ENCODE data around the gene KRT32.

KRT32 gene

GRCh38 chr17:41476866-41477815 lies 10.0 kb upstream of the KRT32 start:
- peaks cover 17% of the 10 kb centered on the region for H3K27me3 Mint-ChIP-seq (ENCODE audit: low read depth, poor library complexity)
- peaks cover 12% of the 10 kb centered on the region for H3K9me3 Mint-ChIP-seq
- H3K36me3 Mint-ChIP-seq (ENCODE audit: low read depth): no peaks in the 10 kb centered on the region
- no peak for DNase-seq
- no peak for TF ChIP-seq CTCF (IDR thresholded peaks at IDR 0.05)
- no peak overlapping the region for H3K4me3 Mint-ChIP-seq
- no peaks in the 10 kb centered on the region for H3K4me1 Mint-ChIP-seq
- no peak overlapping the region for H3K27ac Mint-ChIP-seq

GRCh38 chr17:41475421-41475820 lies 8.2 kb upstream of the KRT32 start:
- Mint-ChIP-seq H3K36me3 (ENCODE audit: low read depth) (no peaks in the 10 kb centered on the region), H3K4me3 (no peak overlapping the region), H3K9me3 (peaks cover 25% of the 10 kb centered on the region), H3K27me3 (ENCODE audit: low read depth, poor library complexity) (peaks cover 17% of the 10 kb centered on the region), H3K4me1 (no peaks in the 10 kb centered on the region), H3K27ac (no peak overlapping the region)
- no peak for DNase-seq
- no peak for TF ChIP-seq CTCF (IDR thresholded peaks at IDR 0.05)

DNA sequence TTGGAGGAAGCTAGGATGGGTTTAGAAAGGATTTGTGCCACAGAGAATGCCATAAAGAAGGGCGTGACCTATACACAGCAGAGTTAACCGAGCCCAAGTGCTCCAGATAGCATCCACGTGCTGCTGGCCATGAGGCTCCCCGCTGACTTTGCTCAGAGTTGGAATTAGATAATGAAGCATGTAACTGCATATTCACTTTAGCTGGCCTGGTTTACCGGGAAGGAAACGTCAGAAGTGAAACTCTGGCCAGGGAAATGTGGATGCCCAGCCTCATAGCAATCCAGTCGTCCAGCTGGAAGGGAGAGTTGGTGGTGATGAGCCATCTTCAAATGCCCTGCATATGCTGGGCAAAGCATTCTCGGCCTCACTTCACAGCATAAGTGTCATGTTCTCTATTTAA lies 7.7 kb upstream of the KRT32 start:
- Mint-ChIP-seq H3K4me3 (no peak overlapping the region), H3K36me3 (ENCODE audit: low read depth) (no peaks in the 10 kb centered on the region), H3K4me1 (no peaks in the 10 kb centered on the region), H3K27ac (no peak overlapping the region), H3K27me3 (ENCODE audit: low read depth, poor library complexity) (peaks cover 14% of the 10 kb centered on the region), H3K9me3 (peaks cover 25% of the 10 kb centered on the region)
- no peak for TF ChIP-seq CTCF (IDR thresholded peaks at IDR 0.05)
- no peak for DNase-seq

- Mint-ChIP-seq H3K9me3 (peaks cover 37% of the 10 kb centered on the region), H3K4me3 (no peak overlapping the region), H3K4me1 (no peaks in the 10 kb centered on the region), H3K27ac (no peak overlapping the region), H3K36me3 (ENCODE audit: low read depth) (no peaks in the 10 kb centered on the region), H3K27me3 (ENCODE audit: low read depth, poor library complexity) (peaks cover 11% of the 10 kb centered on the region)
- no peak for TF ChIP-seq CTCF (IDR thresholded peaks at IDR 0.05)
- no peak for DNase-seq
Measured at GRCh38 chr17:41468346-41468745, 1.2 kb upstream of the KRT32 start.

- Mint-ChIP-seq H3K9me3 (peaks cover 32% of the 10 kb centered on the region), H3K4me3 (no peak overlapping the region), H3K4me1 (no peaks in the 10 kb centered on the region), H3K27me3 (ENCODE audit: low read depth, poor library complexity) (peaks cover 10% of the 10 kb centered on the region), H3K36me3 (ENCODE audit: low read depth) (no peaks in the 10 kb centered on the region), H3K27ac (no peak overlapping the region)
- TF ChIP-seq CTCF (IDR thresholded peaks at IDR 0.05): no peak
- DNase-seq: no peak
Measured at GRCh38 chr17:41467561-41467960, 375 bp upstream of the KRT32 start.

DNA sequence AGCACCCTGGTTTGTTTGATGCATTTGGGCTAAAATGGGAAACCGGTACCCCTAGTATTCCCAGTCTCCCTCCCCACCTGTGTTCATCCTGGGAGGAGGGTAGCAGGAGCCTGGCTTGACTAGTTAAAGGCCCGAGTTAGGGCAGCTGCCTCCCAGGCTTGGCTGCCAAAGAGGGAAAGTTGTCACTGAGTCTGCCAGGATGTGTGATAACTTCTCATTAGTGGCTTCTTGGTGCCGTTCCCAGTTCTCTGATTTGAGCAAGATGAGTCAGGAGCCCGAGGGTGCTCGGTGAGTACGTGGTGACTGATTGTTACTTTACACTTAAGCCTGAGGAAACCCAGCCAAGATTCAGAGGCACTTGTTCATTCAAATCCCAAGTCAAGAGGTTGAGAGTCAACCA lies 2.5 kb downstream of the KRT32 start:
- Mint-ChIP-seq H3K4me1 (peaks cover 4% of the 10 kb centered on the region), H3K36me3 (ENCODE audit: low read depth) (no peaks in the 10 kb centered on the region), H3K4me3 (no peak overlapping the region), H3K27me3 (ENCODE audit: low read depth, poor library complexity) (peaks cover 14% of the 10 kb centered on the region), H3K27ac (no peak overlapping the region), H3K9me3 (peaks cover 17% of the 10 kb centered on the region)
- no peak for TF ChIP-seq CTCF (IDR thresholded peaks at IDR 0.05)
- DNase-seq: no peak
